NCI-H1417 (cell line): ENCODE data around the gene TTC23L.

Experiments used
- DNase-seq, 3 experiments: peaks; one replicate each; lab custom pipeline; 2025; lab: John Stamatoyannopoulos, UW

The TTC23L gene

GRCh38 chr5:34833090-34833489 is 5.9 kb upstream of the TTC23L start:
- DNase-seq, result no peak

GRCh38 chr5:34833976-34834793 is 4.8 kb upstream of the TTC23L start:
- no peak for DNase-seq

GRCh38 chr5:34834794-34835089 is 4.2 kb upstream of the TTC23L start:
- DNase-seq, result no peak

- DNase-seq, result no peak
These were observed 3.3 kb upstream of the TTC23L start for GRCh38 chr5:34835664-34836063.

- DNase-seq, result no peak
These were observed 2.9 kb downstream of the TTC23L start for GRCh38 chr5:34841816-34842215.

- no peak for DNase-seq
These were observed 3.6 kb downstream of the TTC23L start for GRCh38 chr5:34842554-34842953.

GRCh38 chr5:34843497-34843896 is 4.5 kb downstream of the TTC23L start:
- no peak for DNase-seq

GRCh38 chr5:34844106-34844505 is 5.1 kb downstream of the TTC23L start:
- DNase-seq, result no peak

GRCh38 chr5:34844999-34845398 is 6.0 kb downstream of the TTC23L start:
- DNase-seq, result no peak

GRCh38 chr5:34847056-34847455 is 8.1 kb downstream of the TTC23L start:
- no peak for DNase-seq

- DNase-seq, result no peak
These were observed 8.6 kb downstream of the TTC23L start for GRCh38 chr5:34847552-34847951.

GRCh38 chr5:34848230-34848629 is 9.3 kb downstream of the TTC23L start:
- no peak for DNase-seq

GRCh38 chr5:34849253-34849652 is 10.3 kb downstream of the TTC23L start:
- DNase-seq, result no peak

- DNase-seq, result peak; percentile 72 to 94 (median 80)
These were observed 15.7 kb downstream of the TTC23L start for GRCh38 chr5:34854459-34855174.

GRCh38 chr5:34857161-34857560 is 18.2 kb downstream of the TTC23L start:
- DNase-seq, result no peak

- no peak for DNase-seq
These were observed 18.9 kb downstream of the TTC23L start for GRCh38 chr5:34857894-34858293.

GRCh38 chr5:34858790-34859189 is 19.8 kb downstream of the TTC23L start:
- DNase-seq, result no peak

GRCh38 chr5:34859253-34859652 is 20.3 kb downstream of the TTC23L start:
- no peak for DNase-seq

- DNase-seq, result no peak
These were observed 25.0 kb downstream of the TTC23L start for GRCh38 chr5:34863946-34864345.

GRCh38 chr5:34865091-34865490 is 26.1 kb downstream of the TTC23L start:
- no peak for DNase-seq

GRCh38 chr5:34866989-34867471 is 28.1 kb downstream of the TTC23L start:
- no peak for DNase-seq

- no peak for DNase-seq
These were observed 28.7 kb downstream of the TTC23L start for GRCh38 chr5:34867660-34868059.

GRCh38 chr5:34868791-34869190 is 29.8 kb downstream of the TTC23L start:
- DNase-seq, result no peak

- DNase-seq, result no peak
These were observed 30.3 kb downstream of the TTC23L start for GRCh38 chr5:34869256-34869655.
